Measurements from ENCODE around the gene STX3. TPM values are rescaled to one million over a fixed set of nuclear protein-coding genes. Genes with fewer than 3 reads are reported as not detected.

STX3 gene
- total RNA-seq (10 to 100 TPM; 10.1 to 11.4 TPM), polyA plus RNA-seq (ENCODE audit: insufficient read length in 2 of 2) (10 to 100 TPM; 12.2 to 15.5 TPM)
- long read RNA-seq, donor 1, partial matches to known transcripts: 0 of 1 reads
- long read RNA-seq, donor 1, other reads (novel, unspliced or antisense): 0 of 1 reads
- long read RNA-seq, donor 2, partial matches to known transcripts: 0 of 1 reads
- long read RNA-seq, donor 2, other reads (novel, unspliced or antisense): 0 of 1 reads
- long read RNA-seq, donor 3, partial matches to known transcripts: 0 of 1 reads
- long read RNA-seq, donor 3, other reads (novel, unspliced or antisense): 0 of 1 reads
- long read RNA-seq, donor 4, partial matches to known transcripts: 12 of 116 reads
- long read RNA-seq, donor 4, other reads (novel, unspliced or antisense): 103 of 116 reads

DNA sequence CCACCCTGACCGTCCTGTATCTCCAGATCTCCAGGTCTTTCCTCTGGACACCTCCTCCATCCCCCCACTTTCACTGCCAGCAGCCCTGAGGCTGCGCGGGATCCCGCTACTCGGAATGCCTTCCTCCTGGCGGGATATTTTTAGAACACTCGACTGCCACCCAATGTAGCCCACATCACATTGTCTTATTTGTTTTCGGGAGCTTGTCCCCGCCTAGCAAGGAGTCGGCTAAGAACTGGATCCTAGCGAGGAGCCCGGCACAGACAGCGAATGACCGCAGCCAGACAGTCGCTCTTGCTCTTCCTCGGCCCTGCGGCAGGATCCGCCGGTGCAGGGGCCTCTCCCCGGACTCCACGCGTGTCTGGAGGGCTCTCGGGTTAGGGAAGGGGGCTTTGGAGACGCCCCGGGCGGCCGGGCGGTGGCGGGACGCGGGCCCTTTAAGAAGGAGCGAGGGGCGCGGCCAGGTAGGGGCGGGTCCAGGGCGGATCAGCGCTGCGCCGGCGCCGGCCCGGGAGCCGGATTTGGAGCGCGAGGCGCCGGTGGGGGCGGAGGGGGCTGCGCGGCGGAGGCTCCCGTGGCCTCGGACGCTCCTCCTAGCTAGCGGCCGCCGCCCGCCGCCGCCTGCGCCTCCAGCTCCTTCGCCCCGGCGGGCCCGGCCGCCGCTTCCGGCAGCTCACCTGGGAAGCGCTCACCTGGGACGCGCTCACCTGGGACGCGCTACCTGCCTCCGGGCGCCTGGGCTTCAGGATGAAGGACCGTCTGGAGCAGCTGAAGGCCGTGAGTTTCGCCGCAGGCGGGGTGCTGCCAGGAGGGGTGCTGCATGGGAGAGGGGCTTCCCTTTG, at the start of gene STX3:
STX3 (plus strand) TSS at position 518 of the 842 bp plus-strand sequence; CDS start at position 748, 230 bp downstream.
- H3K4me1 ChIP-seq (ENCODE audit: control insufficient read depth, insufficient read depth, low read length): peaks cover 21% of the 10 kb centered on the region
- peak within 1 kb of the TSS; percentile 68 for H3K4me3 ChIP-seq (ENCODE audit: low read depth, low read length)
- peak in 5 of 6 donors; percentile 24 to 84 (median 45) for DNase-seq (ENCODE audit: low read depth in 4 of 6, low spot score in 6 of 6)
- WGBS (ENCODE audit: insufficient coverage): under 1% methylated on average over 80 of the region's 80 CpGs
- H3K36me3 ChIP-seq (ENCODE audit: control insufficient read depth, insufficient read depth, low read length): no peaks in the 10 kb centered on the region
- no peaks in the 10 kb centered on the region for H3K9me3 ChIP-seq (ENCODE audit: control insufficient read depth, insufficient read depth, low read length)
- H3K27me3 ChIP-seq (ENCODE audit: control insufficient read depth, insufficient read depth, low read length): peaks cover 15% of the 10 kb centered on the region
- peak within 1 kb of the TSS; percentile 51 for H3K27ac ChIP-seq (ENCODE audit: low read depth, low read length)

DNA sequence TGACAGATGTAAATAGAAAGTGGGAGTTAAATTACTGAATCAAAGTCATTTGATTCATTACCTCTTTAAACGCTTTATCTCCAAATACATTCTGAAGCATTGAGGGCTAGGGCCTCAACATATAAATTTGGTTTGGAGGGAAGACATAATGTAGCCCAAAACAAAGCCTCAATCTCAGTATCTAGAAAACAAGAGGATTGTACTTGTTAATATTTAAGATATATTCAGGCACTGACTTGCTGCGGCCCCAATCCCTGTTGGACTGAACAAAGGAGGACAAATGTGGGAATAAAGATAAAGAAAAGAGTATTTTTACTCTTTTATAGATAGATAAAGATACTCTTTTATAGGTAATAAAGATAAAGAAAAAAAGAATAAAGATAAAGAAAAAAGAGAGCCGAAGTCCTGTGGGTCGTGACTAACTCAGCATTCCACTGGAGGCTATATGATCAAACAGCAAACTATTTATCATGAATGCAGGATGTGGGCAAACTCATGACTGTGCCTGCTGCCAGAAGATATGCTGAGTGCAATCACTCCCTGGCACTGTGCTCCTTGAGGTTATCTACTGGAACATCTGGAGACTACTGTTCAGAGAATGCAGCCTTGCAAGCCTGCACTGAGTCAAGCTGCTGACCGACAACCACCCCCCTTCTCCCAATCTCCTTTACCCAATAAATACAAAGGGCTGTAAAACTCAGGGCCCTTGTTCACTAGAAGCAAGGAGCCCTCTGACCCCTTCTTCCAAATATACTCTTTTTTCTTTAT, 48.5 kb upstream of the STX3 start:
- Histone ChIP-seq H3K27me3 (ENCODE audit: control insufficient read depth, insufficient read depth, low read length) (no peaks in the 10 kb centered on the region), H3K4me3 (ENCODE audit: low read depth, low read length) (no peak overlapping the region), H3K36me3 (ENCODE audit: control insufficient read depth, insufficient read depth, low read length) (no peaks in the 10 kb centered on the region), H3K4me1 (ENCODE audit: control insufficient read depth, insufficient read depth, low read length) (no peaks in the 10 kb centered on the region), H3K27ac (ENCODE audit: low read depth, low read length) (no peak overlapping the region), H3K9me3 (ENCODE audit: control insufficient read depth, insufficient read depth, low read length) (no peaks in the 10 kb centered on the region)
- no peak for DNase-seq (ENCODE audit: low read depth in 4 of 6, low spot score in 6 of 6)
- 80% methylated on average over 2 of the region's 5 CpGs for WGBS (ENCODE audit: insufficient coverage)

DNA sequence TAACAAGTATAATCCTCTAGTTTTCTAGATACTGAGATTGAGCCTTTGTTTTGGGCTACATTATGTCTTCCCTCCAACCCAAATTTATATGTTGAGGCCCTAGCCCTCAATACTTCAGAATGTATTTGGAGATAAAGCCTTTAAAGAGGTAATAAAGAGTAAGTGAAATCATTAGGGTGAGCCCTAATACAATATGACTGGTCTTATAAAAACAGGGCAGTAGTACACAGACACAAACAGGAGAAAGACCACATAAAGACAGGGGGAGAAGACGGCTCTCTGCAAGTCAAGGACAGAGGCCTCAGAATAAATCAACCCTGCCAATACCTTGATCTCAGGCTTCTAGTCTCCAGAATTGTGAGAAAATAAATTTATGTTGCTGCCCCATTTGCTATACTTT, 47.8 kb upstream of the STX3 start:
- Histone ChIP-seq H3K27me3 (ENCODE audit: control insufficient read depth, insufficient read depth, low read length) (no peaks in the 10 kb centered on the region), H3K4me3 (ENCODE audit: low read depth, low read length) (no peak overlapping the region), H3K36me3 (ENCODE audit: control insufficient read depth, insufficient read depth, low read length) (no peaks in the 10 kb centered on the region), H3K27ac (ENCODE audit: low read depth, low read length) (no peak overlapping the region), H3K9me3 (ENCODE audit: control insufficient read depth, insufficient read depth, low read length) (no peaks in the 10 kb centered on the region), H3K4me1 (ENCODE audit: control insufficient read depth, insufficient read depth, low read length) (no peaks in the 10 kb centered on the region)
- WGBS (ENCODE audit: insufficient coverage): no CpG with 5 or more reads among the region's 1 CpG
- DNase-seq (ENCODE audit: low read depth in 4 of 6, low spot score in 6 of 6): no peak

DNA sequence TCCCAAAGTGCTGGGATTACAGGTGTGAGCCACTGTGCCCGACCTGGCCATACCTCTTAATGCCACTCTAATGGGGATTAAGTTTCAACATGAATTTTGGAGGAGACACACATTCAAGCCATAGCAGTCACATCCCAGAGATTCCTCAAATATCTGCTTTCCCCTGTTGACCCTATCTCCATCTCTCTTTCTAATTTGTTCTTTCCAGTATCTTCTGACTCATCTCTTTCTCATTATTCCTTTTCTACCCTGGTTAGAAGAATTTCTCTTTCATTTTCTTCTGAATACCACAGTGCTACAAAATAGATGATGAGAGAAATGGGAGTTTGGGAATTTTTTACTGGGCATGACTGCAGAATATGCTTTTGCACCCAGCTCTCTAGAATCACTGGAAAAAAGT, 46.6 kb upstream of the STX3 start:
- Histone ChIP-seq H3K27ac (ENCODE audit: low read depth, low read length) (no peak overlapping the region), H3K27me3 (ENCODE audit: control insufficient read depth, insufficient read depth, low read length) (no peaks in the 10 kb centered on the region)
- DNase-seq (ENCODE audit: low read depth in 4 of 6, low spot score in 6 of 6): no peak

DNA sequence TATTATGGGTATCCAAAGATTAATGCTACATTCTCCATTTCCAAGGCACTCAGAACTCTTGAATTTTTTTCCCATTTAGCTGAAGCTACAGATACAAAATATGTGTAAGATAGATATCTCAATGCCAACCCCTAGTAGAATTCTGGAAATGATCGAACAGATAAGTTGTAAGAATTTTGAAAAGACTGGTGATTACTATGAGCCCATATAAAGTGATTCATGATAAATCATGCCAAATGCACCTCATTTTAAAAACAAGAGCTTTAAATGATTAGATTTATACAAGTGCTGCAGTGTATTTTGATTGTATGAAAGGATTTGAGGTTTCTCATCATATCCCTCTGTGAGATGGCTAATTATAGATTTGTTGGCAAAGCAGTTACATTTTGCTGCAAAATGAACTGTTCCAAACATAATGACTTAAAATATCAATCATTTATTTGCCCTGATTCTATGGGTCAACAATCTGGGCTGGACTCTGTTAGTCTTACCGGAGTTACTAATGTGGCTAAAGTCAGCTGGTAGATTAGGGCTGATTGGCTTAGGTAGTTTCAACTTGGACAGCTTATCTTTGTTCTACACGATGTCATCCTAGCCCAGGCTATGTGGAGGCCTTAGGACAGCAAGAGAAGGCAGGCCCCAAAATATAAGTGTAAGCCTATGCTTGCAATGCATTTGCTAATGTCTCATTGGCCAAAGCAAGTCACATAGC, 44.9 kb upstream of the STX3 start:
- Histone ChIP-seq H3K4me1 (ENCODE audit: control insufficient read depth, insufficient read depth, low read length) (no peaks in the 10 kb centered on the region), H3K4me3 (ENCODE audit: low read depth, low read length) (no peak overlapping the region), H3K27me3 (ENCODE audit: control insufficient read depth, insufficient read depth, low read length) (no peaks in the 10 kb centered on the region), H3K36me3 (ENCODE audit: control insufficient read depth, insufficient read depth, low read length) (no peaks in the 10 kb centered on the region), H3K9me3 (ENCODE audit: control insufficient read depth, insufficient read depth, low read length) (no peaks in the 10 kb centered on the region), H3K27ac (ENCODE audit: low read depth, low read length) (no peak overlapping the region)
- no peak for DNase-seq (ENCODE audit: low read depth in 4 of 6, low spot score in 6 of 6)
- 86% methylated on average over 2 of the region's 3 CpGs for WGBS (ENCODE audit: insufficient coverage)

More for the DNA sequence above, 46.6 kb upstream of the STX3 start:
- no peak overlapping the region for H3K4me3 ChIP-seq (ENCODE audit: low read depth, low read length)
- H3K36me3 ChIP-seq (ENCODE audit: control insufficient read depth, insufficient read depth, low read length): no peaks in the 10 kb centered on the region
- no peaks in the 10 kb centered on the region for H3K9me3 ChIP-seq (ENCODE audit: control insufficient read depth, insufficient read depth, low read length)
- H3K4me1 ChIP-seq (ENCODE audit: control insufficient read depth, insufficient read depth, low read length): no peaks in the 10 kb centered on the region
- WGBS (ENCODE audit: insufficient coverage): 80% methylated on average over 1 of the region's 1 CpG

DNA sequence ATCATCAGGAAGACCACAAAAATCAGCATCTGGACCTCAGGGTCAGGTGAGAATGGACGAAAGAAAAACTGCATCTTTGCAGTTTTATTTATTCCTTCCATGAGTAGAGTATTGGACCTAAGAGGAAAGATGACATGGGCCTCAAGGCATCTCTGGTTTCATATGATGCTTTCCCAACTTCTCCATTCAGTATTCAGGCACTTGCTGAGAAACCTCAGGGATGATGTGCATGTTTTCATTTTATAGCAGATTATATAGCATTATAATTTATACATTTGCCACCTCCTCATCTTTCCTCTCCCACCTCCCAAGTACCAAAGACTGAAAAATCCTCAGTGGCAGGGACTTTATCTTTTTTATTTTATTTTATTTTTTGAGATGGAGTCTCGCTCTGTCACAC, 41.4 kb upstream of the STX3 start, which contains the start of gene OR10V1:
OR10V1 (minus strand) TSS at position 101 of the 400 bp plus-strand sequence; CDS start at position 101, 0 bp downstream.
- H3K4me3 ChIP-seq (ENCODE audit: low read depth, low read length): no peak within 1 kb of the TSS
- H3K4me1 ChIP-seq (ENCODE audit: control insufficient read depth, insufficient read depth, low read length): no peaks in the 10 kb centered on the region
- no peaks in the 10 kb centered on the region for H3K27me3 ChIP-seq (ENCODE audit: control insufficient read depth, insufficient read depth, low read length)
- H3K9me3 ChIP-seq (ENCODE audit: control insufficient read depth, insufficient read depth, low read length): no peaks in the 10 kb centered on the region
- H3K36me3 ChIP-seq (ENCODE audit: control insufficient read depth, insufficient read depth, low read length): no peaks in the 10 kb centered on the region
- 100% methylated on average over 1 of the region's 2 CpGs for WGBS (ENCODE audit: insufficient coverage)
- DNase-seq (ENCODE audit: low read depth in 4 of 6, low spot score in 6 of 6): no peak
- H3K27ac ChIP-seq (ENCODE audit: low read depth, low read length): no peak within 1 kb of the TSS

DNA sequence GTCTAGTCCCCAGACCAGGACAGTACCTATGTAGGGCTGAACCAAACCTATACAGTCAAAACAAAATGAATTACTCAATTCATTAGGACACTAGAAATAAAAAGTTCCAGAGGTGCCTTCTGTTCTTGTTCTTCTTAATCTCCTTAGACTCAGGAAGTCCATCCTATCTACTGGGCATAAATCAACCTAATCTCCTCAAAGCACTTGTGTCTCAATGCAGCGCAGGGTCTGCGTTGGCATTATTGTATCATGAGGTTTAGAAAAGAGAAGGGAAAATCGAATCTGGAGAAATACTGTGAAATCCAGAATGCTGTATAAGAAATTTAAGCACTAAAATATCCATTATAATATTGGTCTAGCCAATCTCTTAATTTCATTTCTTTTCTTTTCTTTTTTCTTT, 39.1 kb upstream of the STX3 start:
- DNase-seq (ENCODE audit: low read depth in 4 of 6, low spot score in 6 of 6): no peak
- WGBS (ENCODE audit: insufficient coverage): no CpG with 5 or more reads among the region's 3 CpGs
- no peaks in the 10 kb centered on the region for H3K36me3 ChIP-seq (ENCODE audit: control insufficient read depth, insufficient read depth, low read length)

DNA sequence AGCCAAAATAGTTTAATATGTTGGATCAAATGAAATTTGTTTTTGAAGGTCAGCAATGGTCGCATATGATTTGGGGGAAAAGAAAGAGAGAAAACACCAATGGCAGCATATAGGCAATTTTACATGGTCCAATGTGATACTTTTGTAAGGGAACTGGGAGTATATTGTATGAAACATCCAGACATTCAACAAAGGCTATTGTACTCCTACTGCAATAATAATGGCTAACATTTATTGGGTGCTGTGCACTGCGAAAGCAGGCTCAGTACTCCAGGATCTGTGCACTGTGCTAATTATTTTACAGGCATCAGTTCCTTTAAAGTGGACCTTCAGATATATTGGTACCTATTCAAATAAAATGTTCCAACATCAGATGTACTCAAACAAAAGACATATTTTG, 35.6 kb upstream of the STX3 start:
- Histone ChIP-seq H3K4me1 (ENCODE audit: control insufficient read depth, insufficient read depth, low read length) (no peaks in the 10 kb centered on the region), H3K27me3 (ENCODE audit: control insufficient read depth, insufficient read depth, low read length) (no peaks in the 10 kb centered on the region), H3K9me3 (ENCODE audit: control insufficient read depth, insufficient read depth, low read length) (no peaks in the 10 kb centered on the region), H3K36me3 (ENCODE audit: control insufficient read depth, insufficient read depth, low read length) (no peaks in the 10 kb centered on the region), H3K27ac (ENCODE audit: low read depth, low read length) (no peak overlapping the region), H3K4me3 (ENCODE audit: low read depth, low read length) (no peak overlapping the region)
- 100% methylated on average over 1 of the region's 2 CpGs for whole genome bisulfite sequencing (ENCODE audit: insufficient coverage)
- DNase-seq (ENCODE audit: low read depth in 4 of 6, low spot score in 6 of 6): peak in 1 of 6 donors; percentile 1

More for the DNA sequence above, 39.1 kb upstream of the STX3 start:
- no peaks in the 10 kb centered on the region for H3K4me1 ChIP-seq (ENCODE audit: control insufficient read depth, insufficient read depth, low read length)
- no peaks in the 10 kb centered on the region for H3K27me3 ChIP-seq (ENCODE audit: control insufficient read depth, insufficient read depth, low read length)
- no peaks in the 10 kb centered on the region for H3K9me3 ChIP-seq (ENCODE audit: control insufficient read depth, insufficient read depth, low read length)
- H3K4me3 ChIP-seq (ENCODE audit: low read depth, low read length): no peak overlapping the region
- no peak overlapping the region for H3K27ac ChIP-seq (ENCODE audit: low read depth, low read length)

DNA sequence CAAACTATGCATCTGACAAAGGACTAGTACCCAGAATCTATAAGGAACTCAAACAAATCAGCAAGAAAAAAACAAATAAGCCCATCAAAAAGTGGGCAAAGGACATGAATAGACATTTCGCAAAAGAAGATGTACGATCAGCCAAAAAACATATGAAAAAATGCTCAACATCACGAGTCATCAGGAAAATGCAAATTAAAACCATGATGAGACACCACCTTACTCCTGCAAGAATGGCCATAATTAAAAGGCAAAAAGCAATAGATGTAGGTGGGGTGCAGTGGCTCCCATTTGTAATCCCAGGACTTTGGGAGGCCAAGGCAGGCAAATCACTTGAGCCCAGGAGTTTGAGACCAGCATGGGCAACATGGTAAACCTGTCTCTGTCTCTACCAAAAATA, 31.1 kb upstream of the STX3 start:
- H3K9me3 ChIP-seq (ENCODE audit: control insufficient read depth, insufficient read depth, low read length): no peaks in the 10 kb centered on the region
- H3K36me3 ChIP-seq (ENCODE audit: control insufficient read depth, insufficient read depth, low read length): no peaks in the 10 kb centered on the region
- WGBS (ENCODE audit: insufficient coverage): no CpG with 5 or more reads among the region's 3 CpGs
- no peak overlapping the region for H3K4me3 ChIP-seq (ENCODE audit: low read depth, low read length)
- no peak overlapping the region for H3K27ac ChIP-seq (ENCODE audit: low read depth, low read length)
- H3K4me1 ChIP-seq (ENCODE audit: control insufficient read depth, insufficient read depth, low read length): no peaks in the 10 kb centered on the region
- no peak for DNase-seq (ENCODE audit: low read depth in 4 of 6, low spot score in 6 of 6)
- no peaks in the 10 kb centered on the region for H3K27me3 ChIP-seq (ENCODE audit: control insufficient read depth, insufficient read depth, low read length)
